GM21423 (cell line): Measurements from ENCODE around the gene HIRA.
"Not testable (repeated sequence)": the region's sequence is repeated elsewhere in the genome, so short reads cannot be mapped to it uniquely, and the experiment has no call there.

Source experiments
- ATAC-seq: cut with Tn5 transposase; IDR thresholded peaks from one replicate; pipeline ENCODE4 v1.9.1; 2021; ENCODE audit warnings: mild to moderate bottlenecking, moderate library complexity; ENCODE audit not compliant: unreplicated experiment

HIRA gene

GRCh38 chr22:19443544-19444211, 12.1 kb upstream of the HIRA start:
- no peak for ATAC-seq

DNA sequence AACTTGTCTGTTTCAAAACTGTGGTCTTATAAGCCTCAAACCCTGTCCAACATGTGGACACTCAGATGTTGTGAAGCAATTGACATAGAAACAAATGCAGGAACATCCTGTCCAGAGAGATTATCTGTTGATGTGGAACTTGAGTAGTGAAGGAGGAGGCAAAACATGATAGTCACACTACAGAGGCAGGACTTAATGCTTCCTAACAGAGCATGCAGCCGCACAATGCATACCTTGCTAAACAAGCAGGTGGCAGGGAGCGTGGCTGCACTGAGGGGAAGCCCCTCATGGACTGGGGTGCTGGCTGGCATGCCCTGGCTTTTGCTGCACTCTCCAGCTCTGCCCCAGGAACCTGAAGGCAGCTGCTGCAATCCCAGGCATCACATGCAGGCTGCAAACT, 10.6 kb upstream of the HIRA start:
- ATAC-seq = no peak

GRCh38 chr22:19440411-19441195, 9.1 kb upstream of the HIRA start:
- ATAC-seq = no peak

- ATAC-seq = no peak
These were observed 6.8 kb upstream of the HIRA start for GRCh38 chr22:19438298-19438697.

- ATAC-seq = not testable (repeated sequence)
These were observed 5.1 kb upstream of the HIRA start for GRCh38 chr22:19436444-19437161.

DNA sequence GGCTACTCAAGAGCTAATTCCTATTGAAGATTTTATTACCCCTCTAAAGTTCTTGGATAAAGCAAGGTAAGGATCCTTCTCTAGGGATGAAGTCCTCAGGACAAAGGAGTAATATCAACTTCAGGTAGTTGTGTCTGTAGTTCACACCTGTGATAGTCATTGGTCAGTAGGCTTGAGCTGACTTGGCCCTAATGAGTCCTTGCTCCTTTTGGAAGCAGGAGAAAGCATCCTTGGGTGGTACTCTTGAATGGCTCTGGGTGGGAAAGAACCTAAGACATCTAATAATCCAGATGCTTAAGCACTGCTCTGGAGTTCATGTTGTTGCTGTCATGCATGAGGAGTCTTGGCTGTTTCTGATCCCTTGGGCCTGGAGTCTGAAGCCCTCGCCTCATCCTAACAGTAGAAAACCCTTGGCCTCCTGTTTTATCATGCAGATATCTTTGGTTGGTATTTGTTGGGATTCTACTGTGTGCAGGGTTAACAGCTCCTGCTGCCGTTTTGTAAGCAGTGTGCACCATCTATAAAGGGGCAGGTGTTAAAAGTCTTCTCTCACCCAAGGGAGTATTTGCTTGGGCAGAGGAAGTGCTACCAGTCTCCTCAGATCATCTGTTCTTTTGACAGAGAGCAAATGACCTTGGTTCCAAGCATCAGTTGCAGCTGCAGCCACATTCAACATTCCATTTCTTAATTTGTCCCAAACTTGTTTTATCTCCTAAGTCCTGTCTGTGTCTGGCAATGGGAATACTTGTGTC, 3.5 kb upstream of the HIRA start:
- ATAC-seq = no peak

GRCh38 chr22:19434401-19434800, 2.9 kb upstream of the HIRA start:
- no peak for ATAC-seq

- ATAC-seq = peak; percentile 72
These were observed 759 bp upstream of the HIRA start, which contains the start of gene MRPL40 for GRCh38 chr22:19432133-19432851. TSS of gene MRPL40 (plus strand) at chr22:19432545. CDS start at chr22:19432555, 10 bp downstream.

GRCh38 chr22:19430890-19431541, 517 bp downstream of the HIRA start:
- ATAC-seq = peak; percentile 5

- no peak for ATAC-seq
These were observed 1.3 kb downstream of the HIRA start for GRCh38 chr22:19429950-19430889.

GRCh38 chr22:19424186-19424500, 7.4 kb downstream of the HIRA start:
- no peak for ATAC-seq

- no peak for ATAC-seq
These were observed 8.9 kb downstream of the HIRA start for GRCh38 chr22:19422440-19423301.

DNA sequence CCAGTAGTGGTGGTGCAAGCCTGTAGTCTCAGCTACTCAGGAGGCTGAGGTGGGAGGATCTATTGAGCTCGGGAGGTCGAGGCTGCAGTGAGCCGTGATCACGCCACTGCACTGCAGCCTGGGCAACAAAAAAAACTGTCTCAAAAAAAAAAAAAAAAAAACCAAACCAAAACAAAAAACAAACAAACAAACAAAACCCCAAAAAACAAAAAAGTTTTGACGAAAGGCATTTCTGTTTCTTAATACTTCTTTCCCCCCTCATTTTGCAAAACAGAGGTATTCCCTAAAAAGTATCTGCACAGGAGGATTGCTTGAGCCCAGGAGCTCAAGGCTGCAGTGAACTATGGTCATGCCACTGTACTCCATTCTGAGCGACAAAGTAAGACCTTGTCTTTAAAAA, 11.2 kb downstream of the HIRA start:
- ATAC-seq = no peak

DNA sequence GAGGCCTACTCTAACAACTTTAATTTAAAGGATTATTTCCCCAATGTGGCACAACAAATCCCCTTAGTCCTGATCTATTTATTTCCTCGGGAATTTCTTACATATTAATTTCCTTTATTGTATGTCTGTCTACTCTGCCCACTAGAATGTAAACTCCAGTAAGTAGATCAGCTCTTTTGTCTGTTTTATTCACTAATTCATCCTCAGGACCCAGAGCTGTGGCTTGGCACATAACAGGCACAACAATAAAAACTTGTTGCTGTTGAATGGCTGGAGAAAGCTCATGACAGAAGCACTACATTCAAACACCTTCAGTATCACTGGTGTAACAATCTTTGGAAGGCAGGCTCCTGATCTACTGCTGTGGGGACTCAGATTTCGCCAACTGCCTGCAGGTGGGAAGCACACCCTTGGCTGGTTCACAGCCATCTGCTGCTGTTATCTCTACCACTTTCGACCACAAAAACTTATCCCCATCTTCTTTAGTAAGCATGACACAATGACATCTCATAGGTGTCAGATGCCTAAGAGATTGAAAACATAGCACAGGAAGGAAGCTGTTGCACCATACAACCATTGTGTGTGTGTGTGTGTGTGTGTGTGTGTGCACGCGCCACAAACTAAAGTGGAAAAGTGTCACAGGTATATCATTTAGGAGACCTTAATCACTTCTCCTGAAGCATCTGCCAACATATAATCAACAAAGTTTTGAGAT, 11.9 kb downstream of the HIRA start:
- no peak for ATAC-seq

DNA sequence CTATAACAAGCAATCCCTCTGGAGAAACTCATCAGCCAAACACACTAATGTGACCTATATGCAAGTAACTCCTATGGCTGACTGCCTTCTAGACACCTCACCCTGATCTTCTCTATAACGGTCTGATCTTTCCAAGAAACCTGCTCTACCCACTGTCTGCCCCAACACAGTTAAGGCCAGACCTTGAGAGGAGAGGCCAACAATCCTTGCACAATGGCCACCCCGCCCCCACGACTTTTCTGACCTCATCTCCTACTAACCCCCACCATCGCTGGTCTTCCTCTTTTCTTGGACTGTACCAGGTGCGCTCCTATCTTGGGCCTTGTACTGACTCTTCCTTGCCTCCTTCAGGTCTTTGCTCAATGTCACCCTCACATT, 12.5 kb downstream of the HIRA start:
- no peak for ATAC-seq

- ATAC-seq = no peak
These were observed 18.6 kb downstream of the HIRA start for GRCh38 chr22:19412923-19413322.

DNA sequence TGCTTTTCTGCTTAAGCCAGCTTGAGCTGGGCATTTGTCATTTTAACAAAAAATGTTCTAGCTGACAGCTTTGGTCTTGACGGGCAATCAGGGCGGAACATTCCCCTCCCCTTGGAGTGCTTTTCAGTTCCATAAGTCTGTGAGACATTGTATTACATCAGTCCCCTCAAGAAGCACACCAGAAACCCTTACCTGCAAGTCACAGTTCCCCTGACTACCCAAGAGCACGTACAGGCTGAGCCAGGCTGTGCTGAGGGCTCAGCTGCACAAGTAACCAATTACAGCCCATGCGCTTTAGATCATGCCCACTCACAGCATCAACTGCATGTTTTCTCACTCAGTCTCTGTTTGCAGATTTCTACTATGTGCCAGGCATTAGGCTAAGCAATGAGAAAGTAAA, 19.1 kb downstream of the HIRA start:
- no peak for ATAC-seq

GRCh38 chr22:19411690-19412045, 19.9 kb downstream of the HIRA start:
- ATAC-seq = no peak
